Glutamatergic neuron (in vitro differentiated cells): ENCODE measurements around the gene CDY2B. TPM values are rescaled to one million over a fixed set of nuclear protein-coding genes. Genes with fewer than 3 reads are reported as not detected.
"Not testable (repeated sequence)": the region's sequence is repeated elsewhere in the genome, so short reads cannot be mapped to it uniquely, and the experiment has no call there.

Experiments used
- DNase-seq: peaks from one replicate; pipeline ENCODE4 v3.0.0; 2022
- H3K27ac Mint-ChIP-seq: one replicate; pipeline ENCODE4 v1.8.0; 2020; ENCODE audit warnings: mild to moderate bottlenecking, mixed read lengths, inconsistent platforms; ENCODE audit not compliant: unreplicated experiment
- H3K27me3 Mint-ChIP-seq: one replicate; pipeline ENCODE4 v1.8.0; 2020; ENCODE audit warnings: mild to moderate bottlenecking, moderate library complexity, mixed read lengths, inconsistent platforms; ENCODE audit not compliant: unreplicated experiment
- H3K36me3 Mint-ChIP-seq: one replicate; pipeline ENCODE4 v1.8.0; 2020; ENCODE audit warnings: mild to moderate bottlenecking, mixed read lengths, inconsistent platforms; ENCODE audit not compliant: unreplicated experiment
- H3K4me1 Mint-ChIP-seq: one replicate; pipeline ENCODE4 v1.8.0; 2020; ENCODE audit warnings: mild to moderate bottlenecking, low read depth, mixed read lengths, inconsistent platforms; ENCODE audit not compliant: unreplicated experiment
- H3K4me3 Mint-ChIP-seq: one replicate; pipeline ENCODE4 v1.8.0; 2020; ENCODE audit warnings: mild to moderate bottlenecking, mixed read lengths, inconsistent platforms; ENCODE audit not compliant: unreplicated experiment
- H3K9me3 Mint-ChIP-seq: one replicate; pipeline ENCODE4 v1.8.0; 2020; ENCODE audit warnings: mild to moderate bottlenecking, moderate library complexity, mixed read lengths, inconsistent platforms; ENCODE audit not compliant: unreplicated experiment
- total RNA-seq: library from RNA; stranded (reverse); fragmentation: NEBNext Ultra II Directional; extraction: Animal tissue kit (Norgen Biotek cat#: 25700); gene quantifications from one replicate; pipeline ENCODE4 v1.2.1, GENCODE V29; 2021; ENCODE audit not compliant: unreplicated experiment

CDY2B gene
- total RNA-seq, 1 donor from 2014 or later = not detected

- H3K27me3 Mint-ChIP-seq, H3K27ac Mint-ChIP-seq, H3K36me3 Mint-ChIP-seq, H3K4me3 Mint-ChIP-seq, H3K9me3 Mint-ChIP-seq, DNase-seq, H3K4me1 Mint-ChIP-seq: not testable (repeated sequence)
Measured at GRCh38 chrY:17849131-17849530, 30.9 kb downstream of the CDY2B start.

DNA sequence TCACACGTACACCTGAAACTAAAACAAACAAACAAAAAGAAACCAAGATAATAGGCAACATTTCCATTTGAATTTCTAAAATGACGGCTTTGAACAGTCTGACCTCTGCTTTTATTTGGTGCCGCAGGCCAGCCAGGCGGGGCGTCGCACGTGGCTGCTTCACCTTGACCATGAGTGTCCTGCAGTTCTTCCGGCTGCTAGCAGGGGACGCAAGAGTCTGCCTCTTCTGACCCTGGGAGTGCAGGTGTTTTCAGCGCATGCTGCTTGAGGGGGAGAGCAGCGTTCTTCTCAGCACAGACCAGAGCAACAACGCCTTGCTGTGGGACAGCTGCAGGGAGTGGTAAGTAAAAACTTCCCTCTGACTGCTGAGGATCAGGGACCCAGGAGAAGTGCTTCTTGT is 47.9 kb downstream of the CDY2B start:
- not testable (repeated sequence) for H3K4me3 Mint-ChIP-seq, DNase-seq

More for the DNA sequence above, 47.9 kb downstream of the CDY2B start:
- not testable (repeated sequence) for H3K36me3 Mint-ChIP-seq, H3K27ac Mint-ChIP-seq, H3K9me3 Mint-ChIP-seq, H3K27me3 Mint-ChIP-seq, H3K4me1 Mint-ChIP-seq

Other genes with a start within 250 kb of the CDY2B start
- gene CDY2A, start 145.6 kb upstream of the CDY2B start, total RNA-seq = not detected